ENCODE results near the gene SLC25A21. TPM values are rescaled to one million over a fixed set of nuclear protein-coding genes. Genes with fewer than 3 reads are reported as not detected.

Gene SLC25A21
- total RNA-seq, 1 donor = 1.3 TPM

DNA sequence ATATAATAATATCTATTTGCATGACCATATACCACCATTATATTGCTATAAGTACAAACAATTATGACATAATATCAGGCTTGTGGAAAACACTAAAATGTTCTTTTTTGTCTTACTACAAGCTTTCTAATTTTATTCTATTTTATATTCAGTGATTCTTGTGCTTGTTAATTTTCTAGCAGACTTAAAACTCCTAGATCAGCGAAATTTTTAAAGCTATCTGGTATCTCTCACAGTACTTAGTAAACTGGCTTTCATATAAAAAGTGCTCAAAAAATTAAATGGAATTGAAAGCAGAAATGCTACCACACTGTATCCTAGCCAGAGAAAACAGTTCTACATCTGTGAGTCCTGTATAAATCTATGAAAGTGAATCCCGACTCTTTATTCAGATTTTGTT is 405.4 kb downstream of the SLC25A21 start:
- H3K4me3 ChIP-seq (ENCODE audit: low read depth, low read length) = no peak overlapping the region
- TF ChIP-seq, protein P1, sequence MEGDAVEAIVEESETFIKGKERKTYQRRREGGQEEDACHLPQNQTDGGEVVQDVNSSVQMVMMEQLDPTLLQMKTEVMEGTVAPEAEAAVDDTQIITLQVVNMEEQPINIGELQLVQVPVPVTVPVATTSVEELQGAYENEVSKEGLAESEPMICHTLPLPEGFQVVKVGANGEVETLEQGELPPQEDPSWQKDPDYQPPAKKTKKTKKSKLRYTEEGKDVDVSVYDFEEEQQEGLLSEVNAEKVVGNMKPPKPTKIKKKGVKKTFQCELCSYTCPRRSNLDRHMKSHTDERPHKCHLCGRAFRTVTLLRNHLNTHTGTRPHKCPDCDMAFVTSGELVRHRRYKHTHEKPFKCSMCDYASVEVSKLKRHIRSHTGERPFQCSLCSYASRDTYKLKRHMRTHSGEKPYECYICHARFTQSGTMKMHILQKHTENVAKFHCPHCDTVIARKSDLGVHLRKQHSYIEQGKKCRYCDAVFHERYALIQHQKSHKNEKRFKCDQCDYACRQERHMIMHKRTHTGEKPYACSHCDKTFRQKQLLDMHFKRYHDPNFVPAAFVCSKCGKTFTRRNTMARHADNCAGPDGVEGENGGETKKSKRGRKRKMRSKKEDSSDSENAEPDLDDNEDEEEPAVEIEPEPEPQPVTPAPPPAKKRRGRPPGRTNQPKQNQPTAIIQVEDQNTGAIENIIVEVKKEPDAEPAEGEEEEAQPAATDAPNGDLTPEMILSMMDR (IDR thresholded peaks at IDR 0.05; ENCODE audit: insufficient read depth, low read depth, low read length) = no peak
- DNase-seq (ENCODE audit: low read depth) = no peak

DNA sequence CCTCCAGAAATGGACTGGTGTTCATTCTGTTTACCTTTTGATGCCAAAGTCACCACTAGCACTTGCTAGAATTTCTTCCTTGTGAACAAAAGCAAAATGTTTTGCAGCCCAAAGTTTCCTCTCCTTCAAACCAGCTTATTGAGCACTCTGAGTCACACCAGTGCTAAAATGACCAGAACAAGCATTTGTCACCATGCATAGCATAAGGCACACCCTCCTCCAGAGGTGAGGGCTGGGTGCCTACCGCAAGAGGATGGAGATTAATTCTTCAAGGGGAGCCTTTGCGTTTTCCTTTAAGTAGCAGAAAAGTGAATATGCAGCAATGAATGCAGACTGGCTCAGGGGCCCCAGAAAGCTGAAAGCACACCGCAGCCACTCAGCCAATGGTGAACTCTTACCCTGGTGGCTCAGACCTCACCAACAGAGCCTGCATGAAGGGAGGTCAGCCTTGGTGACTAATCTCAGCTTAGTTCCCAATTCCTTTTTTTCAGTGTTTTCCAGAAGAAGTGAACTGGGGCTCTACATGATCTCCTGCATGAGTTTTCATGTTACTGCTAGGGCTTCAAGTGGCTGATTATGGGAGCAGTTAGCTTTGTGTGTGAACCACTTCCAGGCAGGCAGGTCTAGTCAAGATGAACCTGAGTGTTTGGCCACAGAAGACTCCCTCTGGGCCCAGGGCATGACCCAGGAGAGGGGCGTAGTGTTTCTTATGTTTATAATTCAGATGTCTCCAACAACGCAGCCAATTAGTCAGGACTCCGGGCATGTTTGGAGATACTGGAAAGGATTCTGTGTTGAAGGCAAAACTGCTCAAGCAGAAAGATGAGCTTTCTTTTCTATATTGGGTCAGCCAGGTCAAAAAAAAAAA is 414.4 kb downstream of the SLC25A21 start:
- TF ChIP-seq, protein P1 (IDR thresholded peaks at IDR 0.05; ENCODE audit: insufficient read depth, low read depth, low read length) = no peak
- no peak overlapping the region for H3K4me3 ChIP-seq (ENCODE audit: low read depth, low read length)
- DNase-seq (ENCODE audit: low read depth) = no peak

DNA sequence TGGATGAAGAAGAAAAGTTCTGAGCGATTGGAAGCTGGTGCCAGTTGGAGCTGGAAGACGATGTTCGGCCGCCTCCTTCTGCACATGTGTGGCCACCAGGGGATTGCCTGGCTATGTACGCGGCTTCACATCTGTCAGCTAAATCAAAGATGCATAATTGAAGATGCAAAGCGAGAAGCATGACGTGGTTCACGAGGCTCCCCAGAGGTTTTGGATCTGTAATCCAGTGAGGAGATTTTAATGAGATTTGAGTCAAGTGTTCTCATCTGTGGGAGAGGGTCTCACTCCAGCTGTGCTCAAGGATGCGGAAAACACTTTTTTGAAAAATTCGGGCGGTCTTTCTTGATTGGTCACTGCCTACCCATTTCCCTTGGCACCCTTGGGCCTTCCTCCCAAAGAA is 416.2 kb downstream of the SLC25A21 start:
- H3K4me3 ChIP-seq (ENCODE audit: low read depth, low read length) = no peak overlapping the region
- DNase-seq (ENCODE audit: low read depth) = no peak
- TF ChIP-seq, protein P1 (IDR thresholded peaks at IDR 0.05; ENCODE audit: insufficient read depth, low read depth, low read length) = no peak

DNA sequence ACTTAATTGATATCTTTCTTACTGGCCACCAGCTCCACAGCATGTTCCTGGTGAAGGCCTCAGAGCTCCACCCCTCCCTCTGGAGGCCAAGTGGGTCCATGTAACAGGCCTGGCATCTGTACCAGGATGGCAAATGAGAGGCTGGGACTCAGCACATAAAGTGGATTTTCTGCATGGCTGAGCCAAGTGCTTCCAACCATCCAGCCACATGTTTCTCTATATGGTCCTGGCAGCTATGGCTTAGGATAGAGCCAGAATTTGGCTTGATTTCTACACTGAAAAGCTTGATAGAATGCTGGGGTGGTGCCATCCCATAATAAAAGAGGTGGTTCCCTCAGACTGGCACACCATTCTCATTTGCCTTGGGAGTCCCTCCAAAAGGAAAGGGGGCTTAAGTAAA is 416.6 kb downstream of the SLC25A21 start:
- H3K4me3 ChIP-seq (ENCODE audit: low read depth, low read length) = no peak overlapping the region
- TF ChIP-seq, protein P1 (IDR thresholded peaks at IDR 0.05; ENCODE audit: insufficient read depth, low read depth, low read length) = no peak
- no peak for DNase-seq (ENCODE audit: low read depth)

DNA sequence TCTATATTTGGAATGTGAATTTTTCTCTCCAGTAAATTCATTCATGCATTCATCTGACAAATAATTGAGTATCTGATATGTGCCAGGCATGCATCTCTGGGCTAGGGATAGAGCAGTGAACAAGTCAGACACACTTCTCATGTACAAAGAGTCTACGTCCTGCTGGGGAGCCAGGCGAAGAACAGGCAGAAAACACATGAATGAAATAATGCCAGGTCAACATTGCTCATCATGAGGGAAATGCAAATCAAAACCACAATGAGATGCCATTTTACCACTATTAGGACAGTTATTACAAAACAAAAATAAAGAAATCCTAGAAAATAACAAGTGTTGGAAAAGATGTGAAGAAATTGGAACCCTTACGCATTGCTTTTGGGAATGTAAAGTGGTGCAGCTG is 420.5 kb downstream of the SLC25A21 start:
- TF ChIP-seq, protein P1 (IDR thresholded peaks at IDR 0.05; ENCODE audit: insufficient read depth, low read depth, low read length) = no peak
- no peak overlapping the region for H3K4me3 ChIP-seq (ENCODE audit: low read depth, low read length)
- DNase-seq (ENCODE audit: low read depth) = no peak

DNA sequence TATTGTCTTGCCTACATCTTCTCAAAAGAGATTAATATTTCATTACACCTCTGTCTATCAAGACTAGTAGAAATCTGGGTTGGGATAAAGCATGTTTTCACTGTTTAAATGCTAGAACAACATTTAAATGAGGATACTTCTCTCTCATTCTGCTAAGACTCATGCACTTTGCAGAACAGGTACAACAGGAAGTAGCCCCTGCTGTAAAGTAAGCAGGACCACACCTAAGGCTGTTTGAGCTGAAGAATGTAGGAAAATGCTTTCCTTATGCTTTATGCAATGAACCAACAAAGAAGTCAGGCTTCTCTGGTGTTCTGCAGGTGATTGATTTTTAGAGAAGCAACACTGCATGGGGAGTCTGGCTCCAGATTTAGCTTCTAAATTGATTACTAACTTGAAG is 421.3 kb downstream of the SLC25A21 start:
- H3K4me3 ChIP-seq (ENCODE audit: low read depth, low read length) = no peak overlapping the region
- DNase-seq (ENCODE audit: low read depth) = no peak
- TF ChIP-seq, protein P1 (IDR thresholded peaks at IDR 0.05; ENCODE audit: insufficient read depth, low read depth, low read length) = no peak

All from fibroblast of villous mesenchyme (primary cell).